ENCODE measurements around the gene PRKCA.

Gene PRKCA

DNA sequence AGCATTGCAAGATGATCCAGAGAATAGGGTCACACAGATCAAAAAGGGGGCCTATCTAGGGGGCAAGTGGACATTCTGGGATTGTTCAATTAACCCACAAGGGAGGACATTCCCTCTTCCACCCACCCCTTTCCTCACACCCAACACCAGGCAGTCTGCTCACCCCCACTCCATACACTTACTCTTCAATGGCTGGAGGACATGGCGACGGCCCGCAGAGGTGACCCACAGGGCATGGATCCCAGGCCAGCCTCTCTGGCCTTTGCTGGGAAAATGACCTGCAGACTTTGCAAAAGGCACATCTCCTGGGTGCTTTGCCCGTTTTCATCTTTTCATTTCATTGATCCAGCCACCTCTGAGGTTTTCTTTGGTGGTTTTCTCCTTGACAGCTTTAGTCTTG is 530.8 kb downstream of the PRKCA start:
- DNase-seq: no peak

DNA sequence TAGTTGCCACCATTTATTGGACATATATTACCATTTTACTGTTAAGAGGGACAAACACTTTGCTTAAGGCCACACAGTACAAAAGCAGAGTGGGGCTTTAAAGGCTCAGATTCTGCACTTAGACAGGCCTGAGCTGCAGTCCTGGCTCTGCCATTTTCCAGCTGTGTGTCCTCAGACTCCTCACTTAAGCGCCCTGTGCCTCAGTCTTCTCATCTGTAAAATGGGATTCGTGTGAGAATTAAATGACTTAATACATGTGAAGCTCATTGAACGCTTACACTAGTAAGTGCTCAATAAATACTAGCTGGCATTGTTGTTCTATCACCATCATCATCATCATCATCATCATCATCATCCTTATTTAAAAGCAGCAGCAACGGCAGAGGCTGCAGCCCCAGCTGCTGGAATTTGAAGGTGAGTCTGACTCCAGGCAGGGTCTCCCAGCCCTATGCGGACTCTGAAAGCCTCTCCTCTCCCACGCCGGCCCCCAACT is 532.1 kb downstream of the PRKCA start:
- DNase-seq: no peak

GRCh38 chr17:66834919-66835454 is 532.6 kb downstream of the PRKCA start, which contains the start of gene CACNG5:
CACNG5 (plus strand) TSS chr17:66835117; CDS start chr17:66877333, 42,216 bp downstream.
- peak; percentile 23 for DNase-seq

DNA sequence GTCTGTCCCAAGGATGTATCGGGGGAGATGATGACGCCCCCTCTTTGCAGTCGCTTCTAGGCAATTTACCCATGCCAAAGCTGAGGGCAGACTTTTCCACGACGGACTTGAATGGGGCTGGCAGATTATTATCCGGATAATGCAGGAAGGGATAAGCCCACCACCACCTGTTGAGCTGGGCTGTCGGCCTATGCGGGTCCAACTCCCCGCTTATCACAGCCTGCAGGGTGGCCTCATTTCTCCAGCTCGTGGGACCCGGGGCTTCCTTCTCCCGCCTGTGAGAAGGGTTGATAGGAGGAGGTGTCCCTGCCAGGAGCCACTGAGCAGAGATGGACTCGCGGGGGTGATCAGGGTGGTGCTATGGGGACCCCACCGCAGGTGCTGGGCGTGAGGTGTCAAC is 533.1 kb downstream of the PRKCA start:
- DNase-seq: no peak

DNA sequence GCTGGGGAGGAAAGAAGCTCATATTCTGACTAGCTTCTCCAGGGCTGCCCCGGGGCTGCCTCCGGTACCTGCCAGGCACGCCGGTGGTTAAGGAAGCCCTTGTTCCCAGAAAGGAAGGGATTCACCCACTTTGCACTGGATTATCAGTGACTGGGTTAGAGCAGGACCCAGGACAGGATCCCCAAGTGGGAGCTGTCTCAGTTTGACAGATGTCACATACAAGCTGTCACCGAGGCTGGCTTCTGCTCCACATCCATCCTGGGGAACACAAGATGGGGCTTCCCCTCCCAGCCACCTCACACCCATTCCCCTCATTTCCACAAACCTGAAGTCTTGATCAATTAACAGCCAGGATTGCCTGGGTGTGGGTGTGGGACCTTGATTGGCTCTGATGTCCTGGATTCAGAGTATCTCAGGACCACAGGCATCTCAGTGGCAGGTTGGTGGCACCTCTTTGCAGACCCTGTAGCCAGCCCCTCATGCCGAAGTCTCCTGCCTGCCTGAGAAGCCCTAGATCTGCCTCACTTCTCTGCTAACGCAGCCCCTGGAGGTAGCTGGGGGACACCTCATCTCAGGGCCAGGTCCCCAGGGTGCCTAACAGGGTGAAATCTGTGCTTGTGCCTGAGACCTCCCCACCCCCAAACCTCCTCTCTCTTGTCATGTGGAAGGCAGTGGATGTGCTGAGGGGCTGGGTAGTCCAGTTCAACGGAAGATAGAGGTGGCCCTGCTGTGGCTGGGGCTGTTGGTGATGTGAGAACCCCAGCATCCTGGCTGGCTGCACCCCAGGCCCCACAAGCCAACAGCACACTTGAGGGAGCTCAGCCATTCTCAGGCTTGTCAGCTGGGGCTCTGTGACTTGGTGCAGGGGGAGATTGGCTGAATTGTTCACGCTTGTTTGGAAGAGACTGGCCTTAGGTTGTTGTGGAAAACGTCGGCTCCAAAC is 533.9 kb downstream of the PRKCA start:
- DNase-seq: no peak

DNA sequence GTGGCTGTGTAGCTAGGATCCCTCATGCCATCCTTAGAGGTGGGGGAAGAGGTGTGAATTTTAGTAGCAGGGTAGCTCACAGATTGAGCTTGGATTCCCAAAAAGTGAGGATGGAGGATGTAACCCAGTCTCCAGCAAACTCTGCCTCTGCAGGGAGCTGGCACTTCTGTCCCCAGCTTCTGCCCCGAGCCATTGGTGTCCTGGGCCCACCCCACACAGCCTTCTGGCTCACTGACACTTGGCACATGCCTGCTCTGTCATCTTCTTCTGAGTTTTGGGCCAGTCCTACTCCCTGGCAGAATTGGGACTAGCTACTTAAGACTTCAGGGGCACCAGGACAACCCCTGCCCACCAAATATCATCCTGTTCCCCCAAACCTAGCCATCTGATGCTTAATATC is 534.8 kb downstream of the PRKCA start:
- DNase-seq: no peak

DNA sequence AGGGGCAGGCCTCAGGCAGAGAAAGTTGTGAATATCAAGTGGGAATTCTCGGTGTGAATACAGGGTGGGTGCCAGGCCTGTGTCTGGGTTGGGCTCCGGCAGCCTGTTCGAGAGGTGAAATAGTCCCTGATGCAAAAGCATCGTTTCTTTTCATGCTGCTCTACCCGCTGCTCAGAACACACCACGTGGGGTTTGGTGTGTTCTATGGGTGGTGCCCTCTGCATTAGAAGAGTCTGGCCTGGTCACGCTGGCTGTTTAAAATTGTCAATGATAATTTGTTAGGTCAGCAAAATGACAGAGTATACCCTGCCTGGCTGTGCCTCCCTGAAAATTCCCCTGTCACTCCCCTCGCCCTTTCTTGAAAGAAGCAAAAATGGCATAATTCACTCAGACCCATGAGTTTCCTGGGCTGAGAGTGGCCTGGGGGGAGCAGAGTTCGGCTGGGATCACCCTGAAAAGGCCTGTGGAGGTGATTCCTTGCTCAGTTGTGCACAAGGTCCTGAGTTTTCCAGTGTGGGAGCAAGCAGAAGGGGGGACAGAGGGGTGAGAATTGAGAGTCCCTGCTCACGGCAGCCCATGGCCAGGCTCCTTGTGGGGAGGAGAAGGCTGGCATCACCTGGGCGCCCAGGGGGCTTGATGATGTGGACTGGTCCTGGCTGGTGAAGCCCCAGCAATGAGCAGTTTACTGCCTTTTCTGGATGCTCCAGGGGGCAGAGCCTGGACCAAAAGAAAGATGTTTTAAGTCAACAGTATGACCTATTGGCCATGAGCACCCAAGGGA is 535.7 kb downstream of the PRKCA start:
- no peak for DNase-seq

GRCh38 chr17:66839616-66840015 is 537.2 kb downstream of the PRKCA start:
- no peak for DNase-seq

GRCh38 chr17:66840061-66840460 is 537.6 kb downstream of the PRKCA start:
- no peak for DNase-seq

DNA sequence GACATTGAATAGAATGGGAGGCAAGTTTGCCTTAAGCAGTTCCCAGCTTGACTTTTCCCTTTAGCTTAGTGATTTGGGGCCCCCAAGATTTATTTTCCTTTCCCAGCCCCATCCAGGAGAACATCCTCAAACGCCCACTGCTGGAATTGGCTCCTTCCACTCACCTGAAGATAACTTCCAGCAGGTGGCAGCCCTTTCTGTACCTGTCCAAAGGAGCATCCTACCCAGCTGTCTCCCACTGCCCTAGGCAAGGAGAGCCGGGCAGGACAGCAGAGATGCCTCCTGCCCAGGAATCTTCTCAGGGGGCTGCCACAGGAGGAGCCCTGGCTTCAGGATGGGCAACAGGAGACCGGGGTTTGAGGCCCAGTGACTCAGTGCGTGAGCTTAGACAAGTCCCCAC is 538.9 kb downstream of the PRKCA start:
- DNase-seq: no peak

GRCh38 chr17:66841744-66842143 is 539.3 kb downstream of the PRKCA start:
- no peak for DNase-seq

DNA sequence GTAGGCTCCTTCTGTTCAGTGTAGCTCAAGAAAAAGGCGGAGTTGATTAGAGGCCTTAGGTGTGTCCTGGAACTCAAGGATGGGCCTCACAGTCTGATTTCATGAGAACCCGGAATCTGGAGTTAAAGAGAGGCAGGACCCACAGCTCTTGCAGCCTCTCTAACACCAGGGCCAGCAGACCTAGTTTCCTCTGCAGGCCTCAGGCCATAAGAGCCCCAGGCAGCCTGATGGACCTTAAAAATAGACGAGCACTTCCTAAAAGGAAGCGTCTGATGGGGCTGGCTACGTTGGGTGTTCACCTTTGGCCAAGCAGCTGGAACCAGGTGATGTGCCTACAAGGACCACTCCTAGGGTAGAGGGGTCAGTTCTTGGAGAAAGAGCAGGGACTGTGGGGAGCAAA is 540.1 kb downstream of the PRKCA start:
- no peak for DNase-seq

- DNase-seq: no peak
These were observed 540.5 kb downstream of the PRKCA start for GRCh38 chr17:66842959-66843358.

DNA sequence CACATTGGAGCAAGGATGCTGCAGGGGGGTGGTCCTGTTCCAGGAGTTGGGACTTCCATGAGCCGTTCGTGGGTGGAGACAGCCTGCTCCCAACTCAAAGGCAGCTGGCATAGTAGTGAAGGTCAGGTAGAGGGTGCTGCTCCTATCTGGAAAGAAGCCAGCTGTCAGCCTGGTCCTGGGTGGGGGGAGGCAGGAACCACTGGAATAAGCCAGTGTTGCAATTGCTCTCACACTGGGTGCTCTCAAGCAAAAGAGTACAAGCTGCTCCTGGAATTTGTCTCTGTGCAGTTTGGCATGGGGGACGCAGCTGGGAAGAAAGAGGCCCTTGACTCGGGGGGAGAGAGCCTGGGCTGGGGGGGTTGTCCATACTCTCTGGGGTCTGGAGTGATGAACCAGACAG is 541.2 kb downstream of the PRKCA start:
- DNase-seq: no peak

GRCh38 chr17:66847704-66848103 is 545.3 kb downstream of the PRKCA start:
- no peak for DNase-seq

- DNase-seq: no peak
These were observed 546.1 kb downstream of the PRKCA start for GRCh38 chr17:66848496-66848895.

GRCh38 chr17:66849032-66849655 is 546.7 kb downstream of the PRKCA start:
- DNase-seq: no peak

GRCh38 chr17:66849851-66850580 is 547.6 kb downstream of the PRKCA start:
- DNase-seq: no peak

DNA sequence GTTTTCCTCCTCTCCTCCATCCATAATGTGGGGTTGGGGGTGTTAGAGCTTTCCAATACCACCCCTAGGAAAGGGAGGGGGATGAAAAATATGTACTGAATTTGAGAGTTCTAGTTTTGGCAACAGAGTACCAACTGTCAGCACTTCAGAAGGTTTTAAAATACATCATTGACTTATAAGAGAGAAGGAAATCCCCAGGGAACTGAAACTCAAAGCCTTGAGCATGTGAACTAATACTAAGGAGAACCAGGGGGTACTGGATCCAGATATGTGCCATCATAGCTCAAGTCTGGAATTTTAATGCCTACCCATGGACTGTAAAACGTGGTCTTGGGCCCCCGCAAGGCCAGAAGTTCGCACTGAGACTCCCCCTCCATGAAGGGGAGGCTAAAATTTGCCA is 548.3 kb downstream of the PRKCA start:
- no peak for DNase-seq

DNA sequence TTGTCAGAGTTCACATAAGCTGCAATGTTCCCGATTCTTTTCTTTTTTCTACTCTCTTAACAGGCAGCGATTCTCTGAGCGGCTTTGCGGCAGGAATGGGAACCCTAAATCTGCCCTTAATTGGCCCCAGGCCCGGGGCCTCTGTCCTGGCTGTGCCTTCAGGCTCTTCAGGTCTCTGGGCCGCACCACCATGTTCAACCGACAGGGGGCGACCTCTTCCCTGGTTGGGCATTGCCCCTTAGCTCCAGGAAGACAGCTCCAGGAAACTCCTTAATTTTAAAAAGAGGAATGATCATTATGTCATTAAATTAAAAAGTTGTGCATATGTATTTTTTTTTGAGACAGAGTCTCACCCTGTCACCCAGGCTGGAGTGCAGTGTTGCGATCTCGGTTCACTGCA is 552.8 kb downstream of the PRKCA start:
- no peak for DNase-seq

DNA sequence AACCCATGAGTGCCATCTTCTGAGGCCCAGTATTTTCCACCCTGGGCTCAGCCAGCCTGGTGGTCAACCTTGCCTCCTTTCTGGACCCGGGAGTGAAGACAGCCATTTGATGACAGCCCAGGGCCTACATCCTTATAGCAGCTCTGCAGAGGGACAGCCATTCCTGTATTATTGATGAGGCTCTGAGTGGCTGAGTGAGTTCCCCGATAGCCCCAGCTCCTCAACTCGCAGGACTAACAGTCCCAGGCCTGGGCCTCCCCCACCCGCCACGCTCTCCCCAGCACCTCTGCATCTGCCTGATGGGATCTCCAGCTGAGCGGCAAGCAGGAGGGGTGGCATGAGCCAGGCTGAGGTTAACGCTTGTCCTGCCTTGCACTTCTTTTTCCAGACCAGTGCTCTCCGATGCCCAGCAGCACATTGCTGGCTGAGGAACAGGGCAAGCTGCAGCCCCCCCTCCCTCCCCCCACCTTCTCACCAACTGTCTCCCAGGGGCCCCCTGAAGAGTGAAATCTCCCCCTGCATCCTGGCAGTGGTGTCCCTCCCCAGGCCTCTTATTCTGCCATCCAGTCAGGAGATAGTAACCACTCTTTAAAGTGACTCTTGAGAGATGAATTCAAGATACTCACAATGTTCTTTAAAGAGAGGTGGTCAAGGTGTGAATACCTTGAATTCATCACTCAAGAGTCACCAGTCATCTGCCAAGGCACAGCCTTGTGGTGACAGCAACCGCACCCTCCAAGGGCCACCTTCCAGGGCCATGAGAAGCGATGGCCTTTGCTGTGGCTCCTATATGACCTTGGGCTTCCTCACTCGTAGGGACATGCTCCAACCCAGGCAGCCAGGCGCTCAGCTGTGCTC is 556.0 kb downstream of the PRKCA start:
- DNase-seq: no peak

Measured in NCI-H510A (cell line).